K562 (cell line): ENCODE results near the gene ACTBL2. TPM values are rescaled to one million over a fixed set of nuclear protein-coding genes. Genes with fewer than 3 reads are reported as not detected.

Source experiments
- CBX3 ChIP-seq, 2 experiments: IDR thresholded peaks; 1 replicate in 1 of 2; 2 replicates in 1 of 2; pipeline ENCODE4 v1.6.1; 2012; ENCODE audit warnings: inconsistent platforms in 2 of 2, low read length in 2 of 2, borderline replicate concordance in 1 of 2, control low read depth in 1 of 2
- SMAD1 ChIP-seq: fragments of 150-350 bp; IDR thresholded peaks from 2 replicates; pipeline ENCODE4 v1.6.1; 2014; ENCODE audit warnings: low read length, low read depth; ENCODE audit not compliant: partially characterized antibody
- ZHX1 ChIP-seq: fragments of 150-350 bp; conservative IDR thresholded peaks from 2 replicates; pipeline ENCODE4 v1.6.1; 2014; ENCODE audit warnings: low read length
- ZNF408 ChIP-seq: fragments of 250-450 bp; sonication (Bioruptor Pico); IDR thresholded peaks from 2 replicates; pipeline ENCODE4 v1.4.0; 2020; ENCODE audit warnings: low read depth, mild to moderate bottlenecking, moderate library complexity
- polyA plus RNA-seq, 8 experiments: library from polyadenylated mRNA; depleted of rRNA in 4 of 8; stranded (reverse) in 5 of 8; unstranded in 3 of 8; fragments of >200 nt; fragmentation: Nextera tagmentation in 2 of 8; fragmentation: Illumina TruSeq in 1 of 8; extraction: Ambion mirVana in 2 of 8; extraction: Trizol in 1 of 8; gene quantifications; 2 replicates each; pipeline versions ENCODE4 v1.2.1 to v1.2.3, GENCODE V29; 2011 to 2014; ENCODE audit warnings: inconsistent platforms in 1 of 8, missing spikeins in 1 of 8
- total RNA-seq, 7 experiments: library from RNA; depleted of rRNA in 6 of 7; stranded (reverse); fragments of >200 nt in 6 of 7; fragmentation: Illumina TruSeq in 2 of 7; extraction: Trizol in 2 of 7; gene quantifications; 2 replicates each; pipeline versions ENCODE4 v1.2.1 to v1.2.3, GENCODE V29; 2011 to 2021; ENCODE audit warnings: low replicate concordance in 1 of 7

Gene ACTBL2
- total and polyA plus RNA-seq, 9 of the 15 experiments (the other 6 are each of a cell fraction or from before 2014, with no cell fraction given), result not detected

DNA sequence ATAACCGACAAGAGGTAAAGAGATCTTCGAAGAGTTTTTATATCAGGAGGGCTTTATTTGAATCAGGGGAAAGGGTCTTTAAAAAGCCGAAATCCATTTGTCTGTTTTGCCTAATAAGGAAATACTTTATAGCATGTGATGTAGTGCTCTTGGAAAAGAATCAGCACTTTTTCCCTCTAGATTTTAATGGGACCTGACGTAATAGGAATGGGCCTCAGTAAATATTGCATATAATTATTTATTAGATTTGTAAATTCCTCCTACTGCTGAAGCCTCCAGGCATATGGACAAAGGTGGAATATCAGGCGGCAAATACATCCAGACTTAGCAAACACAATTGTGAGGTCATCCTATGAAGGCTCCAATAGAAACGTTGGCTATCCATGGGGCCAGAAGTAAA is 50.9 kb downstream of the ACTBL2 start (continued):
- TF ChIP-seq ZHX1 (no peak), SMAD1 (no peak), CBX3 (IDR thresholded peaks at IDR 0.05; ENCODE audit: borderline replicate concordance in 1 of 2, low read length in 2 of 2) (no peak), ZNF408 (CRISPR knock-in tag) (no peak)
